HepG2 (cell line): ENCODE results near the gene NATD1. TPM values are rescaled to one million over a fixed set of nuclear protein-coding genes. Genes with fewer than 3 reads are reported as not detected.

Experiments used
- ELF1 ChIP-seq: sonication (generic); formaldehyde crosslinking; IDR thresholded peaks from 2 replicates; pipeline ENCODE4 v1.4.0; 2020; ENCODE audit warnings: missing genetic modification reagents
- HDAC2 ChIP-seq: sonication (generic); formaldehyde crosslinking; IDR thresholded peaks from 2 replicates; pipeline ENCODE4 v1.4.0; 2020; ENCODE audit warnings: missing genetic modification reagents
- MXD4 ChIP-seq: IDR thresholded peaks from 2 replicates; pipeline ENCODE4 v1.6.1; 2016; ENCODE audit warnings: mild to moderate bottlenecking, missing biosample characterization, missing genetic modification reagents
- NFE2L1 ChIP-seq: sonication (generic); formaldehyde crosslinking; IDR thresholded peaks from 2 replicates; pipeline ENCODE4 v1.4.0; 2020; ENCODE audit warnings: missing genetic modification reagents, mild to moderate bottlenecking, borderline replicate concordance
- NFIB ChIP-seq: sonication (generic); formaldehyde crosslinking; IDR thresholded peaks from 2 replicates; pipeline ENCODE4 v1.9.0; 2021; ENCODE audit warnings: missing genetic modification reagents, mild to moderate bottlenecking, borderline replicate concordance
- NR3C1 ChIP-seq: sonication (generic); formaldehyde crosslinking; IDR thresholded peaks from 2 replicates; pipeline ENCODE4 v1.4.0; 2020; ENCODE audit warnings: missing genetic modification reagents
- PCBP2 ChIP-seq: fragments of 200-400 bp; formaldehyde crosslinking; optimal IDR thresholded peaks from 2 replicates; pipeline ENCODE3; 2018; ENCODE audit warnings: low read length, low read depth; ENCODE audit not compliant: poor library complexity, severe bottlenecking
- PITX1 ChIP-seq: sonication (generic); formaldehyde crosslinking; IDR thresholded peaks from 2 replicates; pipeline ENCODE4 v1.5.1; 2020; ENCODE audit warnings: mild to moderate bottlenecking, missing genetic modification reagents
- POLR2AphosphoS2 ChIP-seq: IDR thresholded peaks from 2 replicates; pipeline ENCODE4 v1.6.1; 2011; ENCODE audit warnings: low read depth, low read length, improper control_type of control experiment
- PPARG ChIP-seq: conservative IDR thresholded peaks from 2 replicates; pipeline ENCODE4 v1.6.1; 2016; ENCODE audit warnings: missing biosample characterization, missing genetic modification reagents
- REXO4 ChIP-seq: sonication (generic); formaldehyde crosslinking; IDR thresholded peaks from 2 replicates; pipeline ENCODE4 v1.8.0; 2022; ENCODE audit warnings: missing genetic modification reagents, mild to moderate bottlenecking, borderline replicate concordance
- RFX5 ChIP-seq: IDR thresholded peaks from 2 replicates; pipeline ENCODE4 v1.6.1; 2011; ENCODE audit warnings: low read depth, low read length, improper control_type of control experiment
- RXRB ChIP-seq: IDR thresholded peaks from 2 replicates; pipeline ENCODE4 v1.6.1; 2016; ENCODE audit warnings: borderline replicate concordance, missing genetic modification reagents, missing compliant biosample characterization
- SRY ChIP-seq: sonication (generic); formaldehyde crosslinking; IDR thresholded peaks from 2 replicates; pipeline ENCODE4 v1.8.0; 2022; ENCODE audit warnings: mild to moderate bottlenecking, missing genetic modification reagents
- SSRP1 ChIP-seq: IDR thresholded peaks from 2 replicates; pipeline ENCODE4 v1.6.1; 2016; ENCODE audit warnings: control low read depth
- TBX3 ChIP-seq: fragments of 450-650 bp; IDR thresholded peaks from 2 replicates; pipeline ENCODE4 v1.6.1; 2017; ENCODE audit warnings: antibody characterized with exemption, mild to moderate bottlenecking, inconsistent platforms, borderline replicate concordance
- WIZ ChIP-seq: sonication (generic); formaldehyde crosslinking; IDR thresholded peaks from 2 replicates; pipeline ENCODE4 v1.5.1; 2020; ENCODE audit warnings: mild to moderate bottlenecking, missing genetic modification reagents
- ZNF205 ChIP-seq: IDR thresholded peaks from 2 replicates; pipeline ENCODE4 v1.6.1; 2018; ENCODE audit warnings: missing biosample characterization, missing genetic modification reagents
- ZNF225 ChIP-seq: sonication (generic); formaldehyde crosslinking; IDR thresholded peaks from 2 replicates; pipeline ENCODE4 v1.4.0; 2020; ENCODE audit warnings: mild to moderate bottlenecking, missing genetic modification reagents
- ZNF33A ChIP-seq: sonication (generic); formaldehyde crosslinking; IDR thresholded peaks from 2 replicates; pipeline ENCODE4 v1.5.1; 2020; ENCODE audit warnings: missing genetic modification reagents, mild to moderate bottlenecking, moderate library complexity, borderline replicate concordance
- ZNF432 ChIP-seq: sonication (generic); formaldehyde crosslinking; IDR thresholded peaks from 2 replicates; pipeline ENCODE4 v1.5.0; 2020; ENCODE audit warnings: missing genetic modification reagents, mild to moderate bottlenecking, borderline replicate concordance
- ZNF674 ChIP-seq: sonication (generic); formaldehyde crosslinking; IDR thresholded peaks from 2 replicates; pipeline ENCODE4 v1.5.0; 2020; ENCODE audit warnings: low read depth, mild to moderate bottlenecking, missing genetic modification reagents
- ZNF703 ChIP-seq: sonication (generic); formaldehyde crosslinking; IDR thresholded peaks from 2 replicates; pipeline ENCODE4 v1.5.1; 2020; ENCODE audit warnings: missing genetic modification reagents, mild to moderate bottlenecking, moderate library complexity, borderline replicate concordance
- ZZZ3 ChIP-seq: sonication (generic); formaldehyde crosslinking; IDR thresholded peaks from 2 replicates; pipeline ENCODE4 v1.4.0; 2020; ENCODE audit warnings: missing genetic modification reagents, mild to moderate bottlenecking, borderline replicate concordance
- polyA plus RNA-seq, 8 experiments: library from polyadenylated mRNA; depleted of rRNA in 3 of 8; stranded (reverse) in 7 of 8; unstranded in 1 of 8; fragments of >200 nt; fragmentation: Illumina TruSeq in 4 of 8; extraction: Trizol in 4 of 8; gene quantifications; 2 replicates each; pipeline versions ENCODE4 v1.2.1 to v1.2.3, GENCODE V29; 2011 to 2016; ENCODE audit warnings: low read depth in 4 of 8, missing spikeins in 1 of 8, mixed read lengths in 1 of 8; ENCODE audit not compliant: insufficient read depth in 1 of 8
- total RNA-seq, 5 experiments: library from RNA; depleted of rRNA; stranded (reverse); fragments of >200 nt; fragmentation: Illumina TruSeq; extraction: Trizol; gene quantifications; 2 replicates each; pipeline ENCODE4 v1.2.3, GENCODE V29; 2016; ENCODE audit warnings: low read depth in 1 of 5
- TF ChIP-seq, protein P1 (sequence below): sonication (generic); formaldehyde crosslinking; IDR thresholded peaks from 2 replicates; pipeline ENCODE4 v1.4.0; 2020; ENCODE audit warnings: mild to moderate bottlenecking, missing genetic modification reagents, borderline replicate concordance
- TF ChIP-seq, protein P2 (sequence below), 2 experiments: sonication (generic) in 1 of 2; formaldehyde crosslinking in 1 of 2; IDR thresholded peaks; 2 replicates each; pipeline versions ENCODE4 v1.4.0 to v1.6.1; 2018 to 2020; ENCODE audit warnings: missing genetic modification reagents in 2 of 2, borderline replicate concordance in 1 of 2, low read depth in 1 of 2, mild to moderate bottlenecking in 1 of 2, missing biosample characterization in 1 of 2
- TF ChIP-seq, protein P3 (sequence below): sonication (generic); formaldehyde crosslinking; IDR thresholded peaks from 2 replicates; pipeline ENCODE4 v1.4.0; 2020; ENCODE audit warnings: missing genetic modification reagents

The NATD1 gene
- total and polyA plus RNA-seq, 2 of the 13 experiments (the other 11 are each of a cell fraction or from before 2014, with no cell fraction given): 0.31 to 2.3 TPM

DNA sequence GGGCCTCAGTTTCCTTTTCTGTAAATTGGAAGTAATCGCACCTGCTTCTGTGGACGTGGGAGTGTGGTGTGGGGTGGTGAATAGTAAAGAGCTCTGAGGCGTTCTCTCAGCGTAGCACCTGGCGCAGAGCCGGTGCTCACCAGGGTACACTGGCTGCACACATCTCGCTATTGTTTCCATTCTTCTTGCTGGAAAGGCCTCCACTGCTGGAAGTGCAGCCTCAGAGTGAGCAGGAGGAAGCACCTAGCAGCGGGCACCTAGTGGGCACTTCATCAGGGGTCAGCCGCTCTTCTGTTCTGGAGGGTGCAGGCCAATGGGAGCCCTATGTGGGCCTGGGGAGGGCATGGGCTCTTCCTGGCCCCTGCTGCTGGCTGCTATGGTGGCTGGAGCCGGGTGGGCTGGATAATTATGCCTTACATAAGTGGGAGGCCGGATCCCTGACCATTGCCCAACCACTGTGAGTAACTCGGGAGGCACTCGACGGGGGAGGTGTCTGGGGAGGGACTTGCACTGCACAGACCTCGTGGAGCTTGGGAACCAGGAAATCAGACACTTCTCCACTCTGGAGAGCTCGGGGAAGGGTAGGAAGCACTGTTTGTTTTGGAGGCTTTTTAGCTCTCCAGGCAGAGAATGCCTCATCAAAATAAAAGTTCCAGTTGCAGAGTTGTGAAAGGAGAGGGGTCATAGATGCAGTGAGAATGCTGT is 33.0 kb upstream of the NATD1 start (continued):
- TF ChIP-seq ELF1 (CRISPR knock-in tag) (peak; percentile 82), NR3C1 (no peak), PCBP2 (no peak), REXO4 (no peak), ZZZ3 (CRISPR knock-in tag) (no peak), ZNF205 (CRISPR knock-in tag) (no peak), SRY (CRISPR knock-in tag) (no peak), RFX5 (no peak), NFE2L1 (no peak), PITX1 (peak; percentile 40; the same call in 1 of the 2 replicates), WIZ (CRISPR knock-in tag) (no peak), ZNF33A (CRISPR knock-in tag) (no peak), HDAC2 (CRISPR knock-in tag) (peak; percentile 82), MXD4 (CRISPR knock-in tag) (peak; percentile 86), RXRB (peak; percentile 79), ZNF674 (CRISPR knock-in tag) (no peak), NFIB (CRISPR knock-in tag) (no peak), ZNF225 (no peak), POLR2AphosphoS2 (no peak), ZNF432 (CRISPR knock-in tag) (no peak), PPARG (CRISPR knock-in tag) (no peak), SSRP1 (no peak; the same call in 1 of the 2 replicates), TBX3 (peak; percentile 30; the same call in 1 of the 2 replicates), ZNF703 (no peak)
- TF ChIP-seq, protein P1, sequence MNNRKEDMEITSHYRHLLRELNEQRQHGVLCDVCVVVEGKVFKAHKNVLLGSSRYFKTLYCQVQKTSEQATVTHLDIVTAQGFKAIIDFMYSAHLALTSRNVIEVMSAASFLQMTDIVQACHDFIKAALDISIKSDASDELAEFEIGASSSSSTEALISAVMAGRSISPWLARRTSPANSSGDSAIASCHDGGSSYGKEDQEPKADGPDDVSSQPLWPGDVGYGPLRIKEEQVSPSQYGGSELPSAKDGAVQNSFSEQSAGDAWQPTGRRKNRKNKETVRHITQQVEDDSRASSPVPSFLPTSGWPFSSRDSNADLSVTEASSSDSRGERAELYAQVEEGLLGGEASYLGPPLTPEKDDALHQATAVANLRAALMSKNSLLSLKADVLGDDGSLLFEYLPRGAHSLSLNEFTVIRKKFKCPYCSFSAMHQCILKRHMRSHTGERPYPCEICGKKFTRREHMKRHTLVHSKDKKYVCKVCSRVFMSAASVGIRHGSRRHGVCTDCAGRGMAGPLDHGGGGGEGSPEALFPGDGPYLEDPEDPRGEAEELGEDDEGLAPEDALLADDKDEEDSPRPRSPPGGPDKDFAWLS (CRISPR knock-in tag): no peak
- TF ChIP-seq, protein P2, sequence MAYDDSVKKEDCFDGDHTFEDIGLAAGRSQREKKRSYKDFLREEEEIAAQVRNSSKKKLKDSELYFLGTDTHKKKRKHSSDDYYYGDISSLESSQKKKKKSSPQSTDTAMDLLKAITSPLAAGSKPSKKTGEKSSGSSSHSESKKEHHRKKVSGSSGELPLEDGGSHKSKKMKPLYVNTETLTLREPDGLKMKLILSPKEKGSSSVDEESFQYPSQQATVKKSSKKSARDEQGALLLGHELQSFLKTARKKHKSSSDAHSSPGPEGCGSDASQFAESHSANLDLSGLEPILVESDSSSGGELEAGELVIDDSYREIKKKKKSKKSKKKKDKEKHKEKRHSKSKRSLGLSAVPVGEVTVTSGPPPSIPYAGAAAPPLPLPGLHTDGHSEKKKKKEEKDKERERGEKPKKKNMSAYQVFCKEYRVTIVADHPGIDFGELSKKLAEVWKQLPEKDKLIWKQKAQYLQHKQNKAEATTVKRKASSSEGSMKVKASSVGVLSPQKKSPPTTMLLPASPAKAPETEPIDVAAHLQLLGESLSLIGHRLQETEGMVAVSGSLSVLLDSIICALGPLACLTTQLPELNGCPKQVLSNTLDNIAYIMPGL (CRISPR knock-in tag; IDR thresholded peaks at IDR 0.05; ENCODE audit: borderline replicate concordance in 1 of 2, low read depth in 1 of 2): peak; percentile 56 to 65; a peak in 2 of 4 replicates
- TF ChIP-seq, protein P3, sequence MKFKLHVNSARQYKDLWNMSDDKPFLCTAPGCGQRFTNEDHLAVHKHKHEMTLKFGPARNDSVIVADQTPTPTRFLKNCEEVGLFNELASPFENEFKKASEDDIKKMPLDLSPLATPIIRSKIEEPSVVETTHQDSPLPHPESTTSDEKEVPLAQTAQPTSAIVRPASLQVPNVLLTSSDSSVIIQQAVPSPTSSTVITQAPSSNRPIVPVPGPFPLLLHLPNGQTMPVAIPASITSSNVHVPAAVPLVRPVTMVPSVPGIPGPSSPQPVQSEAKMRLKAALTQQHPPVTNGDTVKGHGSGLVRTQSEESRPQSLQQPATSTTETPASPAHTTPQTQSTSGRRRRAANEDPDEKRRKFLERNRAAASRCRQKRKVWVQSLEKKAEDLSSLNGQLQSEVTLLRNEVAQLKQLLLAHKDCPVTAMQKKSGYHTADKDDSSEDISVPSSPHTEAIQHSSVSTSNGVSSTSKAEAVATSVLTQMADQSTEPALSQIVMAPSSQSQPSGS: no peak
